Common myeloid progenitor, CD34-positive (primary cell): ENCODE data around the gene TRIM52.

Experiments
- CTCF ChIA-PET: fragments of 350-600 bp; sonication (Branson Sonifier 250); formaldehyde crosslinking; loops from one replicate; lab custom pipeline; 2021; ENCODE audit warnings: antibody characterized with exemption; lab: Charles Lee
- POLR2A ChIA-PET: fragments of 350-600 bp; sonication (Branson Sonifier 250); formaldehyde crosslinking; loops from one replicate; lab custom pipeline; 2021; ENCODE audit warnings: antibody characterized with exemption; lab: Charles Lee
- DNase-seq, 3 donors: peaks; one replicate each; pipeline versions ENCODE4 v3.0.0 to v3.0.0-alpha.2; 2013
- H3K27ac ChIP-seq, 2 experiments: 1 replicate in 1 of 2; 2 replicates in 1 of 2; pipeline ENCODE4 v1.7.0; 2013; ENCODE audit warnings: inconsistent platforms in 2 of 2, low read length in 2 of 2, mild to moderate bottlenecking in 2 of 2, low read depth in 1 of 2, moderate library complexity in 1 of 2; ENCODE audit not compliant: severe bottlenecking in 2 of 2, insufficient read depth in 1 of 2, poor library complexity in 1 of 2
- H3K27me3 ChIP-seq, 5 experiments: replicated peaks in 2 of 5; 1 replicate in 3 of 5; 2 replicates in 2 of 5; pipeline versions ENCODE4 v1.6.1 to v1.7.0; 2013; ENCODE audit warnings: low read length in 4 of 5, mild to moderate bottlenecking in 2 of 5, moderate library complexity in 2 of 5, inconsistent platforms in 1 of 5; ENCODE audit not compliant: insufficient read depth in 5 of 5, control insufficient read depth in 4 of 5
- H3K36me3 ChIP-seq, 4 experiments: 1 replicate in 2 of 4; 2 replicates in 2 of 4; pipeline versions ENCODE4 v1.6.1 to v1.7.0; 2013; ENCODE audit warnings: low read length in 3 of 4, control low read depth in 1 of 4, mild to moderate bottlenecking in 1 of 4; ENCODE audit not compliant: control insufficient read depth in 4 of 4, insufficient read depth in 4 of 4
- H3K4me1 ChIP-seq, 4 experiments: 1 replicate in 3 of 4; 2 replicates in 1 of 4; pipeline versions ENCODE4 v1.6.1 to v1.7.1; 2013; ENCODE audit warnings: low read length in 3 of 4, mild to moderate bottlenecking in 3 of 4, control low read depth in 1 of 4, inconsistent platforms in 1 of 4, moderate library complexity in 1 of 4; ENCODE audit not compliant: control insufficient read depth in 4 of 4, insufficient read depth in 4 of 4; ENCODE audit errors: control extremely low read depth in 1 of 4
- H3K4me3 ChIP-seq, 7 experiments: 1 replicate in 4 of 7; 2 replicates in 3 of 7; pipeline versions ENCODE4 v1.5.1 to v1.7.0; 2013; ENCODE audit warnings: mild to moderate bottlenecking in 7 of 7, low read length in 6 of 7, moderate library complexity in 6 of 7, inconsistent platforms in 2 of 7, low read depth in 2 of 7, control low read depth in 1 of 7; ENCODE audit not compliant: insufficient read depth in 4 of 7, control insufficient read depth in 1 of 7; ENCODE audit errors: extremely low read depth in 1 of 7
- H3K9me3 ChIP-seq, 5 experiments: 1 replicate in 4 of 5; 2 replicates in 1 of 5; pipeline versions ENCODE4 v1.6.1 to v1.7.1; 2013; ENCODE audit warnings: low read length in 4 of 5, mild to moderate bottlenecking in 2 of 5, inconsistent platforms in 1 of 5, low read depth in 1 of 5, moderate library complexity in 1 of 5; ENCODE audit not compliant: control insufficient read depth in 4 of 5, insufficient read depth in 2 of 5; ENCODE audit errors: control extremely low read depth in 1 of 5
- WGBS: methylation state at CpG from one replicate; pipeline ENCODE4 v1.1.5; 2013; ENCODE audit not compliant: insufficient coverage; 5-methylcytosine and 5-hydroxymethylcytosine counted together

The TRIM52 gene

DNA sequence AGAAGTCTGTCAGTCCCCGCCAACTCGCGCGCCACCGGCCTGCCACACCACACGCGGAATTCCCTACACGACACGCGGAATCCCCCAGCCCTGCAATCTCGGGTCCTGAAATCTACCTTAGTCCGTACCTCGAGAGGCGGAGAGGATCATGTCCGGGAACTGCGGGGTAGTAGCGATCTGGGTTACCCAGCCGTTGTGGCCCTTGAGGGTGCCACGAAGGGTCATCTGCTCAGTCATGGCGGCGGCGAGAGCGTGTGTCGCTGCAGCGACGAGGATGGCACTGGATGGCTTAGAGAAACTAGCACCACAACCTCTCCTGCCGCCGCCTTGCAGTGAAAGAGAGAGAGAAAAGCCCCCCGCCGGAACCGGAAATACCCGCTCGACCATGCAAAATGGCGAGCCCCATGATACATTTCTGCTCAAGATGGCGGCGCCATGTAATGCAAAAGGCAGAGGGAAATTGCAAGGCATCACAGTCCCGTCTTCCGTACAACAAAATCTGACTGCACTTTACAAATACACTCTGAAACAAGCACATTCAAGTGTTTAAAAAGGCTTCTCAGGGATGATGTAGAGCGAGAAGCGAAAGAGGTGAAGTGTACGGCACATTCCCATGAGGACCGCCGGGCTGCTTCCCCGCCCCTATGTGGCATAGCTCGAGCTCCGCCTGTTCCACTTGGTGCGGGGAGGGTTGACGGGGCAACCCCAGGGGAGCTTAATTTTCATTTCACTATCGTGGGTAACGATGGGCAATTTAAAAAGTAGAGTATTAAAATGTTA is 17.2 kb downstream of the TRIM52 start, which contains the start of gene RACK1:
TSS of gene RACK1 (minus strand) at position 343 of the 780 bp plus-strand sequence. CDS start at position 237, 106 bp downstream.
- CTCF ChIA-PET, result interaction anchor here (0.7 to 1.3 kb wide), 3 partner anchors 9 to 59 kb away, joined by 3 to 5 read pairs (median 3); no protein-coding TSS in a partner anchor
- POLR2A ChIA-PET, result interaction anchor here (0.8 to 3.0 kb wide), 5 partner anchors 11 to 76 kb away, joined by 3 to 27 read pairs (median 3); partner anchors contain the start of genes TRIM41 and TRIM52
- Histone ChIP-seq H3K4me1 (peaks cover 15 to 59% (median 49%) of the 10 kb centered on the region in 4 experiments), H3K9me3 (no peaks in the 10 kb centered on the region), H3K4me3 (peak within 1 kb of the TSS; percentile 58 to 99 (median 98)), H3K27me3 (no peaks in the 10 kb centered on the region), H3K27ac (peak within 1 kb of the TSS; percentile 92 to 96), H3K36me3 (peaks cover 11 to 47% (median 27%) of the 10 kb centered on the region in 4 experiments)
- DNase-seq, result peak; percentile 93 to 96 (median 95)
- under 1% methylated on average over 41 of the region's 50 CpGs for WGBS

DNA sequence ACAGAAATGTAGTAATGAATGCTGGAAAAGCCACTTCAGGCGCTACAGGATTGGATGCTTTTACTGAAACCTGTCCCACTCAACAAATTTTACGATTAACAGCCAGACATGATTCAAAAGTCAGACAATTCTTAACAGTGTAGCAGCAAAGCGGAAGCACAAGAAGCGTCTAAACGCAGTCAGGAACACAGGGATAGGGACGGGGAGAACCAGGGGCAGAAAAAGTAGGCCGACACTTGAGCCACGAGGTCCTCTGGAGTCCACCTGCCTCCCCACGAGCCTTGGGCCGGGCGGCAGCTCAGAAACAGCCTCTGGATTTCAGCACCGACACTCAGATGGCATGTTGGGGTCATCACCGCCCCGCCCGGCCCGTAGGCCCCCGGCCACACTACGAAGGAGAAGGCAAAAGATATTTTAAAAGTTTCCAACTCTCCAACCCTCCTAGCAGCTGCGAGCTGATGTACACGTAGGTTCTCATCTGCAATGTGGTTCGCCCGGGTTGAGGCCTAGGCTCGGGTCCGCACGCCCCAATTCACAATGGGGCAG is 17.9 kb downstream of the TRIM52 start:
- WGBS, result under 1% methylated on average over 19 of the region's 25 CpGs
- Histone ChIP-seq H3K4me1 (peaks cover 15 to 55% (median 45%) of the 10 kb centered on the region in 4 experiments), H3K27ac (peak overlapping the region; percentile 92 to 96), H3K9me3 (no peaks in the 10 kb centered on the region), H3K4me3 (peak overlapping the region; percentile 58 to 99 (median 98)), H3K27me3 (no peaks in the 10 kb centered on the region), H3K36me3 (peaks cover 16 to 50% (median 33%) of the 10 kb centered on the region in 4 experiments)
- POLR2A ChIA-PET, result interaction anchor here (0.7 to 3.0 kb wide), 5 partner anchors 12 to 75 kb away, joined by 3 to 27 read pairs (median 3); partner anchors contain the start of genes TRIM41 and TRIM52
- peak in 1 of 3 donors; percentile 26 for DNase-seq
- CTCF ChIA-PET, result interaction anchor here (1.3 kb wide), 2 partner anchors 8 to 17 kb away, joined by 3 to 5 read pairs; no protein-coding TSS in a partner anchor

- Histone ChIP-seq H3K4me1 (peaks cover 15 to 47% (median 37%) of the 10 kb centered on the region in 4 experiments), H3K36me3 (peaks cover 20 to 58% (median 43%) of the 10 kb centered on the region in 4 experiments), H3K4me3 (peak overlapping the region in 6 of 7 experiments; percentile 93 to 99 (median 98)), H3K9me3 (no peaks in the 10 kb centered on the region), H3K27me3 (no peaks in the 10 kb centered on the region), H3K27ac (peak overlapping the region; percentile 92 to 96)
- WGBS, result 66% methylated on average over 6 of the region's 6 CpGs
- no peak for DNase-seq
- ChIA-PET CTCF (interaction anchor here (1.3 to 2.0 kb wide), 2 partner anchors 18 to 53 kb away, joined by 4 to 6 read pairs; no protein-coding TSS in a partner anchor), POLR2A (interaction anchor here (3.0 kb wide), 1 partner anchor 19 kb away, joined by 27 read pairs; the partner anchor contains the start of gene TRIM41)
These were observed 18.9 kb downstream of the TRIM52 start for GRCh38 chr5:181242031-181242451.

- H3K9me3 ChIP-seq, result no peaks in the 10 kb centered on the region
- H3K4me3 ChIP-seq, result peak overlapping the region in 5 of 7 experiments; percentile 7 to 99 (median 97)
- H3K27ac ChIP-seq, result peak overlapping the region; percentile 92 to 96
- 77% methylated on average over 3 of the region's 6 CpGs for WGBS
- ChIA-PET POLR2A (interaction anchor here (0.6 to 0.7 kb wide), 2 partner anchors 19 to 1544 kb away, joined by 3 read pairs; no protein-coding TSS in a partner anchor), CTCF (interaction anchor here (0.8 to 2.0 kb wide), 3 partner anchors 10 to 52 kb away, joined by 3 to 6 read pairs (median 4); no protein-coding TSS in a partner anchor)
- no peaks in the 10 kb centered on the region for H3K27me3 ChIP-seq
- peaks cover 15 to 41% (median 32%) of the 10 kb centered on the region in 4 experiments for H3K4me1 ChIP-seq
- H3K36me3 ChIP-seq, result peaks cover 24 to 64% (median 46%) of the 10 kb centered on the region in 4 experiments
- DNase-seq, result peak; percentile 39 to 64 (median 57)
These were observed 19.5 kb downstream of the TRIM52 start for GRCh38 chr5:181241393-181241975.

DNA sequence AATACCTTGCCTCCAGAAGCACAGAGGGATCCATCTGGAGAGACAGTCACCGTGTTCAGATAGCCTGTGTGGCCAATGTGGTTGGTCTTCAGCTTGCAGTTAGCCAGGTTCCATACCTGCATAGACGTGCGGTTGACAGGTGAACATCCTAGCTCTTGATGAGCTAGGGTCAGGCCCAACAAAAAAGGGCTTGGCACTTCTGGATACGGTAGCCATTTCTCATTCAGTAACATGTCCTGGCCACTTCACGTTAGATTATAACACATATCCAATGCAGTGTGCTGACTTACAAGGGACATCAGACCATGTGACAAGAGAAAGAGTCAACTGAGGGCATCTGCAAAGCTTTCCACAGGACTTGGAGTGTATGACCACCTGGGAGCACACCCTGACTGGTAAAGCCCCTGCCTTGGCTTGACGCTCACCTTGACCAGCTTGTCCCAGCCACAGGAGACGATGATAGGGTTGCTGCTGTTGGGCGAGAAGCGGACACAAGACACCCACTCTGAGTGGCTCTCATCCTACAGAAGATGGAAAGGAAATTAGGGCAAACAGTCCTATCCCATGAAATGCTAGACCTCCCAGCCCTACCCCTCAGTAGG is 21.8 kb downstream of the TRIM52 start:
- ChIA-PET CTCF (interaction anchor here (0.6 to 1.5 kb wide), 2 partner anchors 10 to 23 kb away, joined by 3 to 8 read pairs; no protein-coding TSS in a partner anchor), POLR2A (no interaction called here)
- 100% methylated on average over 9 of the region's 9 CpGs for WGBS
- no peaks in the 10 kb centered on the region for H3K9me3 ChIP-seq
- no peak overlapping the region for H3K4me3 ChIP-seq
- no peak overlapping the region for H3K27ac ChIP-seq
- peaks cover 30 to 87% (median 66%) of the 10 kb centered on the region in 4 experiments for H3K36me3 ChIP-seq
- no peaks in the 10 kb centered on the region for H3K27me3 ChIP-seq
- peaks cover 9 to 24% (median 17%) of the 10 kb centered on the region in 4 experiments for H3K4me1 ChIP-seq
- no peak for DNase-seq

- 100% methylated on average over 5 of the region's 5 CpGs for WGBS
- peak overlapping the region in 1 of 2 experiments; percentile 18 for H3K27ac ChIP-seq
- POLR2A ChIA-PET, result no interaction called here
- CTCF ChIA-PET, result no interaction called here
- no peaks in the 10 kb centered on the region for H3K9me3 ChIP-seq
- H3K4me1 ChIP-seq, result peaks cover 9 to 19% (median 16%) of the 10 kb centered on the region in 4 experiments
- DNase-seq, result no peak
- H3K36me3 ChIP-seq, result peaks cover 30 to 95% (median 75%) of the 10 kb centered on the region in 4 experiments
- no peaks in the 10 kb centered on the region for H3K27me3 ChIP-seq
- H3K4me3 ChIP-seq, result no peak overlapping the region
These were observed 23.1 kb downstream of the TRIM52 start for GRCh38 chr5:181237729-181238385.
